ENCODE results near the gene TRIM8.

DNA sequence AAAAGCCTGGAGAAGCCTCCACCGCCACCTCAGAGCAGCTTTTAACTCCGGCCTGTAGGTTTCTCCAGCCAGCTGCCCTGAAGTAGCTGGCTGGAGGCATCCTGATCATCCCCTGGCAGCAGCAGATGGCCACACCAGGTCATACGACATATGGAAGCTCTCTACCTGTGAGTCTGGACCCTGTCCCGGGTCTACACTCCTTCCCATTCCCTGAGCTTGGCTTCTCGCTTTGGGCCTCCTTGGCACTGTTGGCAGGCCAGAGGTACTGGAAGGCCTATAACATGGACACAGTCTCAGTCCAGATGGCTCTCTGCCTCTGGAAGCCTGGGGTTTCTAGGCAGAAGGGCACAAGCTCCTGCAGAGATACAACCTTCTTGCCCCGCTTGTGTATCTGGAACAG, 43.5 kb upstream of the TRIM8 start:
- TF ChIP-seq ATF3 (IDR thresholded peaks at IDR 0.05): no peak
- no peak for TF ChIP-seq CTCF (IDR thresholded peaks at IDR 0.05 in 2 of 3, conservative IDR thresholded peaks at IDR 0.05 in 1 of 3; ENCODE audit: borderline replicate concordance in 1 of 3, insufficient read depth in 1 of 3, low read depth in 2 of 3, low read length in 2 of 3)
- TF ChIP-seq POLR2A (IDR thresholded peaks at IDR 0.05; ENCODE audit: borderline replicate concordance, extremely low read depth, insufficient read depth, insufficient read length): no peak
- TF ChIP-seq, protein P1, sequence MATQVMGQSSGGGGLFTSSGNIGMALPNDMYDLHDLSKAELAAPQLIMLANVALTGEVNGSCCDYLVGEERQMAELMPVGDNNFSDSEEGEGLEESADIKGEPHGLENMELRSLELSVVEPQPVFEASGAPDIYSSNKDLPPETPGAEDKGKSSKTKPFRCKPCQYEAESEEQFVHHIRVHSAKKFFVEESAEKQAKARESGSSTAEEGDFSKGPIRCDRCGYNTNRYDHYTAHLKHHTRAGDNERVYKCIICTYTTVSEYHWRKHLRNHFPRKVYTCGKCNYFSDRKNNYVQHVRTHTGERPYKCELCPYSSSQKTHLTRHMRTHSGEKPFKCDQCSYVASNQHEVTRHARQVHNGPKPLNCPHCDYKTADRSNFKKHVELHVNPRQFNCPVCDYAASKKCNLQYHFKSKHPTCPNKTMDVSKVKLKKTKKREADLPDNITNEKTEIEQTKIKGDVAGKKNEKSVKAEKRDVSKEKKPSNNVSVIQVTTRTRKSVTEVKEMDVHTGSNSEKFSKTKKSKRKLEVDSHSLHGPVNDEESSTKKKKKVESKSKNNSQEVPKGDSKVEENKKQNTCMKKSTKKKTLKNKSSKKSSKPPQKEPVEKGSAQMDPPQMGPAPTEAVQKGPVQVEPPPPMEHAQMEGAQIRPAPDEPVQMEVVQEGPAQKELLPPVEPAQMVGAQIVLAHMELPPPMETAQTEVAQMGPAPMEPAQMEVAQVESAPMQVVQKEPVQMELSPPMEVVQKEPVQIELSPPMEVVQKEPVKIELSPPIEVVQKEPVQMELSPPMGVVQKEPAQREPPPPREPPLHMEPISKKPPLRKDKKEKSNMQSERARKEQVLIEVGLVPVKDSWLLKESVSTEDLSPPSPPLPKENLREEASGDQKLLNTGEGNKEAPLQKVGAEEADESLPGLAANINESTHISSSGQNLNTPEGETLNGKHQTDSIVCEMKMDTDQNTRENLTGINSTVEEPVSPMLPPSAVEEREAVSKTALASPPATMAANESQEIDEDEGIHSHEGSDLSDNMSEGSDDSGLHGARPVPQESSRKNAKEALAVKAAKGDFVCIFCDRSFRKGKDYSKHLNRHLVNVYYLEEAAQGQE (IDR thresholded peaks at IDR 0.05; ENCODE audit: low read depth): no peak
- TF ChIP-seq SIN3A (IDR thresholded peaks at IDR 0.05; ENCODE audit: low read depth): no peak
